PC-9 (cell line): ENCODE data around the gene PANX3.

Source experiments
- EZH2 ChIP-seq: fragments of 200-600 bp; sonication (generic); IDR thresholded peaks from 2 replicates; pipeline ENCODE4 v1.8.0; 2017; ENCODE audit warnings: antibody characterized with exemption, low read depth
- TF ChIP-seq, protein P1 (sequence below): fragments of 200-600 bp; sonication (generic); conservative IDR thresholded peaks from 2 replicates; pipeline ENCODE4 v1.6.1; 2017; ENCODE audit warnings: mixed run types, antibody characterized with exemption, mild to moderate bottlenecking, moderate library complexity

DNA sequence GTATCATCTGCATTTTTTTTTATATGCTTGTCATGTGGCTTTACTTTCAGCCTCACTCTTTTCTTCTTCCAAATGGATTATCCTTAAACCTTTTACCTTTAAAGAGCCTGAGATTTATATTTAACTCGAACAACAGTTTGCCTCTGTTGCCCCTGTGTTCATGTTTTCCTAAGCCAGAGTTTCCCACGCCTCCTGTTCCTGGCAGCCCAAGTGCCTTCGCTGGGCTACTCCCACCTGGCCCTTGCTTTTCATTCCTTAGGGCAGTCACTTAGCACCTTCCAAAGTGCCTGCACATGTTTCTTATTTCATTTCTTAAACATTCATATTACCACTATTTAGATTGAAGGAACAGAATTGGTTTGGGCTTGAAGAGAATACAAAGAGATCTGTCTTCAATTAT is 24.7 kb downstream of the PANX3 start:
- TF ChIP-seq, protein P1, sequence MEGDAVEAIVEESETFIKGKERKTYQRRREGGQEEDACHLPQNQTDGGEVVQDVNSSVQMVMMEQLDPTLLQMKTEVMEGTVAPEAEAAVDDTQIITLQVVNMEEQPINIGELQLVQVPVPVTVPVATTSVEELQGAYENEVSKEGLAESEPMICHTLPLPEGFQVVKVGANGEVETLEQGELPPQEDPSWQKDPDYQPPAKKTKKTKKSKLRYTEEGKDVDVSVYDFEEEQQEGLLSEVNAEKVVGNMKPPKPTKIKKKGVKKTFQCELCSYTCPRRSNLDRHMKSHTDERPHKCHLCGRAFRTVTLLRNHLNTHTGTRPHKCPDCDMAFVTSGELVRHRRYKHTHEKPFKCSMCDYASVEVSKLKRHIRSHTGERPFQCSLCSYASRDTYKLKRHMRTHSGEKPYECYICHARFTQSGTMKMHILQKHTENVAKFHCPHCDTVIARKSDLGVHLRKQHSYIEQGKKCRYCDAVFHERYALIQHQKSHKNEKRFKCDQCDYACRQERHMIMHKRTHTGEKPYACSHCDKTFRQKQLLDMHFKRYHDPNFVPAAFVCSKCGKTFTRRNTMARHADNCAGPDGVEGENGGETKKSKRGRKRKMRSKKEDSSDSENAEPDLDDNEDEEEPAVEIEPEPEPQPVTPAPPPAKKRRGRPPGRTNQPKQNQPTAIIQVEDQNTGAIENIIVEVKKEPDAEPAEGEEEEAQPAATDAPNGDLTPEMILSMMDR = no peak
- no peak for TF ChIP-seq EZH2
